ENCODE measurements around the gene CNDP1.

- TF ChIP-seq CTCF (IDR thresholded peaks at IDR 0.05) (peak in 3 of 6 experiments; percentile 23 to 31 (median 24)), POLR2A (IDR thresholded peaks at IDR 0.05) (peak in 1 of 2 donors; percentile 28)
These were observed 8.6 kb upstream of the CNDP1 start for GRCh38 chr18:74525741-74526140.
